ENCODE data around the gene DCDC2C.

DNA sequence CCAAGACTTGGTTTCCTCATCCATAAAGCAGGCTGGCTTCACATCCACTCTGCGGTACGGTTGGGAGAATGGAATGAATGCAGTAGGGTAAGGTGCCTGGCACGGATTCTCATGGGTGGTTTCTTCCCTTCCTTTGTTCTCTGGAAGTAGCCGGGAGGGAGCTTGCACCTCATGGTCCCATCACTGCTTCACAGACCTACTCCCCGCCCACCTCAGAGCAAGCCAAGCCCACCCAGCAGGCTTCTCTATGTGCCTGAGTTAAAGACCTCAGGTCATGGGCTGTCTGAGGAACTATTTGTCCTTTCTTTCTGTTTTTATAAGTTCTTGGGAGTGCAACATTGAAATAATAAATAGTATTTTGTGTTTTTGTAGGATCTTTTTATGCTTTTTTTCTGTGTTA is 3.5 kb downstream of the DCDC2C start:
- TF ChIP-seq EZH2phosphoT487 (IDR thresholded peaks at IDR 0.05; ENCODE audit: insufficient read depth, low read depth) (no peak), EZH2 (IDR thresholded peaks at IDR 0.05; ENCODE audit: insufficient read depth, poor library complexity, severe bottlenecking) (no peak)
